Astrocyte of the cerebellum (primary cell): Measurements from ENCODE around the gene BTBD16.

Source experiments
- DNase-seq: peaks from one replicate; pipeline ENCODE4 v3.0.0-alpha.2; 2011; ENCODE audit warnings: low read depth
- H3K4me3 ChIP-seq: 2 replicates; pipeline ENCODE4 v1.5.1; 2011; ENCODE audit warnings: mild to moderate bottlenecking, low read depth, low read length, moderate library complexity
- in situ Hi-C: cut with HindIII; loops from 2 replicates; pipeline ENCODE4 v1.10.0; 2017; ENCODE audit warnings: low sequenced_read_pairs
- TF ChIP-seq, protein P1 (sequence below): IDR thresholded peaks from 2 replicates; pipeline ENCODE4 v1.5.1; 2012; ENCODE audit warnings: low read length, low read depth, moderate library complexity, mild to moderate bottlenecking; ENCODE audit errors: missing control alignments

Gene BTBD16

GRCh38 chr10:122306744-122307143 is 35.6 kb downstream of the BTBD16 start:
- H3K4me3 ChIP-seq, result no peak overlapping the region
- no peak for DNase-seq
- TF ChIP-seq, protein P1, sequence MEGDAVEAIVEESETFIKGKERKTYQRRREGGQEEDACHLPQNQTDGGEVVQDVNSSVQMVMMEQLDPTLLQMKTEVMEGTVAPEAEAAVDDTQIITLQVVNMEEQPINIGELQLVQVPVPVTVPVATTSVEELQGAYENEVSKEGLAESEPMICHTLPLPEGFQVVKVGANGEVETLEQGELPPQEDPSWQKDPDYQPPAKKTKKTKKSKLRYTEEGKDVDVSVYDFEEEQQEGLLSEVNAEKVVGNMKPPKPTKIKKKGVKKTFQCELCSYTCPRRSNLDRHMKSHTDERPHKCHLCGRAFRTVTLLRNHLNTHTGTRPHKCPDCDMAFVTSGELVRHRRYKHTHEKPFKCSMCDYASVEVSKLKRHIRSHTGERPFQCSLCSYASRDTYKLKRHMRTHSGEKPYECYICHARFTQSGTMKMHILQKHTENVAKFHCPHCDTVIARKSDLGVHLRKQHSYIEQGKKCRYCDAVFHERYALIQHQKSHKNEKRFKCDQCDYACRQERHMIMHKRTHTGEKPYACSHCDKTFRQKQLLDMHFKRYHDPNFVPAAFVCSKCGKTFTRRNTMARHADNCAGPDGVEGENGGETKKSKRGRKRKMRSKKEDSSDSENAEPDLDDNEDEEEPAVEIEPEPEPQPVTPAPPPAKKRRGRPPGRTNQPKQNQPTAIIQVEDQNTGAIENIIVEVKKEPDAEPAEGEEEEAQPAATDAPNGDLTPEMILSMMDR, result no peak
- in situ Hi-C loops, result no loop called here

DNA sequence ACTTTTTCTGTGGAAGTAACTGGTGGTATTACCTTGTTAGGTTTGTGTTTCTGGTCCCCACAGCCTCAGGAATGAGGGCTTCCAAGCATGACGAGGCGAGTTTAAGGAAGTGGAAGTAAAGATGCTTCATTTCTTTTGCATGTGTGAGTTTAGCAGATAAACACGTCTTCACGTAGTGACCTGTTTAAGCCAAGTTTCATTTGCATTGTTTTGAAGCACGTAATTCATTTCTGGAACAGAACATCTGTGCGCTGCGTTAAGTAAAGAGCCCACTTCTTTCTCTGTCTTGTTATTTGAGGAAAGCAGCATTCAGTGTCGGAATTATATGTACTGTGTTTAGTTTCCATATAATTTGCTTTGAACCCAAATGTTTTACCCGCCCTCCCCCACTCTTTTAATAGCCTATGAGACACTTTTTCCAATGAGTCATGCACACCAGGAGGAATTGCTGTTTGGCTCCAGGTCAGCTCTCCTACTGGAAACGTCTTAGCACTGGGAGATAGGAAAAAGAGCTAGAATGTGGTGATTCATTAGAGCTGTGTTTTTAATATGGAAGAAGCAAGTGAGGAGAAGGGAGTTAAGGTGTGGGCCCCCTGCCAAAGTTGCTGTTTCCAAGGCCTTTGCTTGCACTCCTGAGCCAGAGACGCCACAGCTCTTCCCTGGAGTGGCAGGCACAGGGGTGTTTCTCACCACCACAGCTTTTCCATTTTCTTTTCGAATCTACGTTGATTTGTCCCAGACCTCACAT is 36.7 kb downstream of the BTBD16 start:
- DNase-seq, result peak; percentile 98
- in situ Hi-C loops, result no loop called here
- H3K4me3 ChIP-seq, result peak overlapping the region; percentile 27
- TF ChIP-seq, protein P1, result no peak

- DNase-seq, result no peak
- peak overlapping the region; percentile 27 for H3K4me3 ChIP-seq
- TF ChIP-seq, protein P1, result no peak
- in situ Hi-C loops, result no loop called here
Observed at GRCh38 chr10:122308417-122309141, 37.5 kb downstream of the BTBD16 start.

GRCh38 chr10:122310311-122311050 is 39.4 kb downstream of the BTBD16 start:
- in situ Hi-C loops, result no loop called here
- DNase-seq, result no peak
- TF ChIP-seq, protein P1, result no peak
- no peak overlapping the region for H3K4me3 ChIP-seq

DNA sequence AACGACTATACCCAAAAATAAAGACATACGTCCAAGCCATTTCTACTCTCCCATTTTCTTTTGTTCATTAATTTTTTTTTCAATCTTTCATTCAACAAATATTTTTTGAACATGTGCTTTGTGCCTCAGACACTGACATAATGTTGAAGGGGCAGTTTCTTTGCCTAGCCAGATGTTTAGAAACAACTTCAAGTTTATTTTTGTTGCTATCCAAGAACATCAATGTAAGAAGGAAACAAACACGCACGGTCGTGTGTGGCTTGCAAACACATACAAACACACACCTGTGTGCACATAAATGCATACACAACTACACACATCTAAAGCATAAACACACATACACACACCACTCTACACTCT is 39.9 kb downstream of the BTBD16 start:
- no peak for DNase-seq
- in situ Hi-C loops, result no loop called here
- no peak overlapping the region for H3K4me3 ChIP-seq
- TF ChIP-seq, protein P1, result no peak

- H3K4me3 ChIP-seq, result no peak overlapping the region
- TF ChIP-seq, protein P1, result no peak
- no peak for DNase-seq
- in situ Hi-C loops, result no loop called here
Observed at GRCh38 chr10:122311716-122312115, 40.6 kb downstream of the BTBD16 start.
